Suprapubic skin (tissue), 4 donors: ENCODE measurements around the gene AP4E1.

Source experiments
- POLR2A ChIP-seq, 2 donors: fragments of 450-650 bp; IDR thresholded peaks; one replicate each; pipeline ENCODE4 v1.6.1; 2017; ENCODE audit warnings: antibody characterized with exemption in 2 of 2, mild to moderate bottlenecking in 2 of 2, moderate library complexity in 2 of 2
- POLR2AphosphoS5 ChIP-seq, 3 donors: sonication (generic); formaldehyde crosslinking; IDR thresholded peaks; one replicate each; pipeline ENCODE4 v1.6.1; 2017; ENCODE audit warnings: antibody characterized with exemption in 3 of 3
- TF ChIP-seq, protein P1 (sequence below), 2 donors: fragments of 200-600 bp in 1 of 2; fragments of 450-650 bp in 1 of 2; sonication (generic) in 1 of 2; IDR thresholded peaks; one replicate each; pipeline ENCODE4 v1.5.1; 2016 to 2019; ENCODE audit warnings: antibody characterized with exemption in 2 of 2, mild to moderate bottlenecking in 1 of 2, moderate library complexity in 1 of 2

DNA sequence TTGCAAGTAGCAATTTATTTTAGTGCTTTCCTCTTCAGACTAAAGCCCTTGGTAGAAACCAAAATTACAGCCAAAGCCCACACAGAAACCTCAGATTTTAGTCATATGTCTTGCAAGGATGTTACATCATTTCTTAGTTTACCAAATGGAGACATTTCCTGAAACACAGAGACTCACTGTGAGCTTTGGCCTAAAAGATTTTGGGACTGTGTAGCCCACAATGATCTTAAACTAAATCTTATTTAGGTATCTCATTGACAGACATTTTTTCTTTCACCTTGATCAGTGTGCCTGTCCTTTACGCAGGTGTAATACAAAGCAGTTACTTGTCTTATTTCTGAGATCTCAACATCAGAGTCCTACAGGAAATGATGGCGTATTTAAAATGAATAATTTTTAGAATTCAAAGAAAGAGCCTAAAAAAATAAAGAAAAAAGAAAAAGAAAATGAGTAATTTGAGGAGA, 27.8 kb upstream of the AP4E1 start:
- TF ChIP-seq, protein P1, sequence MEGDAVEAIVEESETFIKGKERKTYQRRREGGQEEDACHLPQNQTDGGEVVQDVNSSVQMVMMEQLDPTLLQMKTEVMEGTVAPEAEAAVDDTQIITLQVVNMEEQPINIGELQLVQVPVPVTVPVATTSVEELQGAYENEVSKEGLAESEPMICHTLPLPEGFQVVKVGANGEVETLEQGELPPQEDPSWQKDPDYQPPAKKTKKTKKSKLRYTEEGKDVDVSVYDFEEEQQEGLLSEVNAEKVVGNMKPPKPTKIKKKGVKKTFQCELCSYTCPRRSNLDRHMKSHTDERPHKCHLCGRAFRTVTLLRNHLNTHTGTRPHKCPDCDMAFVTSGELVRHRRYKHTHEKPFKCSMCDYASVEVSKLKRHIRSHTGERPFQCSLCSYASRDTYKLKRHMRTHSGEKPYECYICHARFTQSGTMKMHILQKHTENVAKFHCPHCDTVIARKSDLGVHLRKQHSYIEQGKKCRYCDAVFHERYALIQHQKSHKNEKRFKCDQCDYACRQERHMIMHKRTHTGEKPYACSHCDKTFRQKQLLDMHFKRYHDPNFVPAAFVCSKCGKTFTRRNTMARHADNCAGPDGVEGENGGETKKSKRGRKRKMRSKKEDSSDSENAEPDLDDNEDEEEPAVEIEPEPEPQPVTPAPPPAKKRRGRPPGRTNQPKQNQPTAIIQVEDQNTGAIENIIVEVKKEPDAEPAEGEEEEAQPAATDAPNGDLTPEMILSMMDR (IDR thresholded peaks at IDR 0.05) = no peak
- TF ChIP-seq POLR2A (IDR thresholded peaks at IDR 0.05) (no peak), POLR2AphosphoS5 (IDR thresholded peaks at IDR 0.05) (no peak)
